ENCODE results near the gene BBS9.

- TF ChIP-seq CTCF (IDR thresholded peaks at IDR 0.05; ENCODE audit: low read depth, low read length), result no peak
- TF ChIP-seq EZH2phosphoT487 (IDR thresholded peaks at IDR 0.05; ENCODE audit: low read depth), result no peak
These were observed 132.2 kb downstream of the BBS9 start for GRCh38 chr7:33261585-33261984.

All from OCI-LY3 (cell line).